HG02763 (cell line): ENCODE data around the gene MIX23.

Source experiments
- ATAC-seq: cut with Tn5 transposase; IDR thresholded peaks from one replicate; pipeline ENCODE4 v1.9.1; 2021; ENCODE audit warnings: mild to moderate bottlenecking, moderate library complexity; ENCODE audit not compliant: unreplicated experiment

Gene MIX23

GRCh38 chr3:122382888-122383666 is at the start of gene MIX23:
MIX23 (minus strand) TSS chr3:122383231; CDS start chr3:122383224, 7 bp downstream.
- ATAC-seq, result peak; percentile 43

GRCh38 chr3:122430371-122430770 is 47.3 kb upstream of the MIX23 start:
- no peak for ATAC-seq

GRCh38 chr3:122427857-122428471 is 44.9 kb upstream of the MIX23 start:
- ATAC-seq, result no peak

- no peak for ATAC-seq
Measured at GRCh38 chr3:122421836-122422235, 38.8 kb upstream of the MIX23 start.

- no peak for ATAC-seq
Measured at GRCh38 chr3:122421101-122421500, 38.1 kb upstream of the MIX23 start.

- ATAC-seq, result no peak
Measured at GRCh38 chr3:122416966-122417365, 33.9 kb upstream of the MIX23 start.

GRCh38 chr3:122415762-122416654 is 33.0 kb upstream of the MIX23 start, which contains the start of gene WDR5B:
WDR5B (minus strand) TSS chr3:122416062; CDS start chr3:122415528, 534 bp downstream.
- ATAC-seq, result peak; percentile 86

GRCh38 chr3:122415104-122415744 is 32.2 kb upstream of the MIX23 start:
- ATAC-seq, result no peak

- ATAC-seq, result no peak
Measured at GRCh38 chr3:122414391-122414790, 31.4 kb upstream of the MIX23 start.

- no peak for ATAC-seq
Measured at GRCh38 chr3:122410639-122411038, 27.6 kb upstream of the MIX23 start.

- ATAC-seq, result no peak
Measured at GRCh38 chr3:122410111-122410510, 27.1 kb upstream of the MIX23 start.

GRCh38 chr3:122409446-122409845 is 26.4 kb upstream of the MIX23 start:
- ATAC-seq, result no peak

- no peak for ATAC-seq
Measured at GRCh38 chr3:122407946-122408345, 24.9 kb upstream of the MIX23 start.

- ATAC-seq, result no peak
Measured at GRCh38 chr3:122406198-122406597, 23.2 kb upstream of the MIX23 start.

GRCh38 chr3:122405015-122405414 is 22.0 kb upstream of the MIX23 start:
- ATAC-seq, result no peak

- ATAC-seq, result no peak
Measured at GRCh38 chr3:122403489-122403888, 20.5 kb upstream of the MIX23 start.

GRCh38 chr3:122398920-122399319 is 15.9 kb upstream of the MIX23 start:
- no peak for ATAC-seq

GRCh38 chr3:122397201-122397600 is 14.2 kb upstream of the MIX23 start:
- ATAC-seq, result no peak

- no peak for ATAC-seq
Measured at GRCh38 chr3:122396511-122396910, 13.5 kb upstream of the MIX23 start.

- ATAC-seq, result no peak
Measured at GRCh38 chr3:122395582-122395981, 12.6 kb upstream of the MIX23 start.

- ATAC-seq, result no peak
Measured at GRCh38 chr3:122394173-122394572, 11.1 kb upstream of the MIX23 start.
